AG08396 (cell line): ENCODE data around the gene GNAI3.

ENCODE experiments used
- DNase-seq: peaks from one replicate; pipeline ENCODE4 v3.0.0; 2012; ENCODE audit warnings: low spot score, mixed read lengths

Gene GNAI3

GRCh38 chr1:109527098-109527811 is 21.2 kb upstream of the GNAI3 start:
- DNase-seq: no peak

DNA sequence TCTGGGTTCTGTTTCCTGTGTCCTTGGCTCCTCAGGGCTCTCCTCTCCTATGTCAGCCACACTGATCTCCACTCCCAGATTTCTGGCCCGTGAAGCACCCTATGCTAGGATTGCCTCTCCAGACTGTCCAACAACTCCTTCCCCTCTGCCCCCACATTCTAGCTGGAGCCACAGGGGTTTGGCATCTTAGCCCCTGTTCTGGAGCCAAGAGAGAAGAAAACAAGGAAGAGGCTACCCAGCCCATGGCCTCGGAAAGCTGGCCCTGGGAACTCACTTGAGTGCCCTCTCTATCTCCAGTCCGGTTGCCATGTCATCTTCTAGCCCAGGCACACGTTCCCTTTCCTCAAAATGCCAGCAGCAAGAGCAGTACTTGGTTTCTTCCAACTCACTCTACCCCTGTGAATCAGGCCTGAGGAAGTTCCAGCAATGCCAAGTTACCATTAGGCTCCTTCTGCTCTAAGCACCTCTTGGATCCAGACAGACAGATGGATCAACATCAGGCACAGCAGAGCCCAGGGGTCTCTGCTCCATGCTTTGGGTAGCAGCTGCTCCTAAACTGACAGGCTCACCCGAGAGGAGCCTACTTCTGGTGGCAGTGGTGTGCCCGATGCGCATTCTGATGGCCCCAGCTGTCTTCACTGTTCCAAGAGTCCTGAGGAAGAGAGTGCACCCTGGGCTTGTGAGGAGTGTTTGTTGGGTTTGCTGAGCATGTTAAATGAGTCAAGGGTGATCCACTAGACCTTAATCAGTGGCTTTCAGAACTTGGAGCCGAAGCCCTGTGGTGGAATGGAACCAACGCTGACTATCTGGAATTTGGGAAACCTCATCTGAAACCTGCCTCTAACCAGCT is 20.3 kb upstream of the GNAI3 start:
- DNase-seq: no peak

- no peak for DNase-seq
These were observed 19.7 kb upstream of the GNAI3 start for GRCh38 chr1:109528712-109529111.

DNA sequence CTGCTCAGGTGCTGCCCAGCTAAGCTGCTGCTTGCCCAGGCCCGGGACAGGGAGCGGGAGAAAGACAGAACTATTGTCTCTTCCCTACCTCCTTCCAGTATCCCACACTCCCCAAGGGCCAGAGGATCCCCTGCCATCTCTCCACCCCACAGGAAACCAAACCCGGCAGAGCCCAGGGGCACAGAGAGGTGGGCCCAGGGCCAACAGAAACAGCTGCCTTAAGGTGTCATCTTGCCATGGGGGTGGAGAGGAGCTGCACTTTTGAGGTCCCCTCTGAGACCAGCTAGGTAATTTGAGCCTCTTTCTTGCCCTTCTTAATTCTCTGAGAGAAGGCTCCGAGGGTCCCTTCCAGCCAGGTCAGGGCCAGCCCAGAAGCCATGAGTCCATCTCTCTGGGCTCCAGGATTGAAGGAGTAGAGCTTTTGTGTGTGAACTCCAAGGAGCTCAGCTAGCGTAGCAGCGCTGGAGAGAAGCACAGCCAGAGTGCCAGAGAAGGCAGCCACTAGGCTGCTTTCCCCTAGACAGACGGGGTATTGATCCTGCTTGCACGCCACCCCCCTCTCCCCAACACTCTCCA is 18.4 kb upstream of the GNAI3 start:
- no peak for DNase-seq

DNA sequence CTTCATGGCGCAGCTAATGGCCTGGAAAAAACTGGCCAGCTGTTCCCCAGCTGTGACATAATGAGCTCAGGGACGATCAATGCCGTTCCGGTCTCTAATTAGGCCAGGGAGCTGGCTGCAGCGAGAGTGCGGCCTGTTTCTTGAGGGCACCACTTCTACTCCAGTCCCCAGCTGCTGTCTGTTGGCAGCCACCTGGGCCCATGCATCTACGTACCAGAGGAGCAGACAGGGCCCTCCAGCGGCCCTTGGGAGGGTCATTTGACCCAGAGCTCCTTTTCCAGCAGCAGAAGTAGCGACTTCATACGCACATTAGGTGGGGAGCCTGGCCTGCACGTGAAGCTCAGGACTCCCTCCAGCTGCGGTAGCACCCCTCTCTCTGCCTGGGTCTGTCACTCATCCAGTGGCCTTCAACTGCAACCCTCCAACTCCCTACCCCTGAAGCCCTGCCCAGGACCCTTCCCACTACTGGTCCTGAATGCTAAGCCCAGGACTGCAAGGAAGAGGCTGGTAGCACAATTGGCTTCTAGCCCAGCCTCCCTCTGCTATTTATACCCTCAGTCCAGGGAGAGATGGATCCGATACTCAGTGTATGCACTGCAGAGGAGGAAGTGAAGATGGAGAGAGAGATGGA is 17.8 kb upstream of the GNAI3 start:
- DNase-seq: no peak

DNA sequence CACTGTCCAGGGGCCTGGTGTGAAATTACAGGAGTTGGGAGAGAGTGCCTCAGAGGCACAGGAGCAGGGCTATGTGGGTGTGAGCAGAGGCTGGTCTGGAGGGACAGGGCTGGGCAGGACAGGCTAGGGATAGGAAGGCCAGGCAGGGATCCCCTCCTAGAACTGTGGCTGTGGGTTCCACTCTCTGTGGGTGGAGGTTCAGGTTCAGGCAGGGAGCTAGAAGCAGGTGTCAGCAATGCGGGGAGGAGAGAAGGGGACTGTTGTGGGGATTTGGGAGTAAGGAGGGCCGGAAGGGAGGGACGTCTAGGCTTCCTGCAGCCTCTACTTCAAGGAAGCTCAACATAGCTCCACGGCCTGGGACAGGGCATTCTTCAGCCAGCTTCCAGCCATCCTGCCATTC is 17.0 kb upstream of the GNAI3 start:
- no peak for DNase-seq

DNA sequence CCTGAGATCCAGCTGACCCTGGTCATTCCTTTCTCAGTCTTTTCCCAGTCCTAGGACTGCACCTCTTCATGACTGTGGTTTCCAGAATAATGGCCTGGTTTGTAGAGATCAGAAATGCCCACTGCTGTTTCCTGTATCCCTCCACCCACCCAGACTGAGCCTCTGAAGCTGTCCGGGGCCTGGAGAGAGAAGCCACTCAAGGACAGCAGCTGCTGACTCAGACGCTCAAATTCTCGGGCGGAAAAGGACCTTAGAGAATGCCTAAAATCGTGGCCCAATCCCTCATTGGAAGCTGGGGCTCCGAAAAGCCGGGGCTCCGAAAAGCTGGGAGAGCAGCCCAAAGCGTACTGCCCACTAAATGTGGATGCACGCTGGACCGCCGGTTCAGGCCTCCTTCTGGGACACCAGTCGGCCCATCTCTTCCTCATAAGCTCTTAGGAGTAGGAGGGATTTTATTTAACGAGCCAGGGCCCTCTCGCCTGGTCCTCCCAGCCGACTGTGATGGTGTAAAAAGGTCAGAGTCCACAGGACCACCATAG is 16.5 kb upstream of the GNAI3 start:
- DNase-seq: no peak

DNA sequence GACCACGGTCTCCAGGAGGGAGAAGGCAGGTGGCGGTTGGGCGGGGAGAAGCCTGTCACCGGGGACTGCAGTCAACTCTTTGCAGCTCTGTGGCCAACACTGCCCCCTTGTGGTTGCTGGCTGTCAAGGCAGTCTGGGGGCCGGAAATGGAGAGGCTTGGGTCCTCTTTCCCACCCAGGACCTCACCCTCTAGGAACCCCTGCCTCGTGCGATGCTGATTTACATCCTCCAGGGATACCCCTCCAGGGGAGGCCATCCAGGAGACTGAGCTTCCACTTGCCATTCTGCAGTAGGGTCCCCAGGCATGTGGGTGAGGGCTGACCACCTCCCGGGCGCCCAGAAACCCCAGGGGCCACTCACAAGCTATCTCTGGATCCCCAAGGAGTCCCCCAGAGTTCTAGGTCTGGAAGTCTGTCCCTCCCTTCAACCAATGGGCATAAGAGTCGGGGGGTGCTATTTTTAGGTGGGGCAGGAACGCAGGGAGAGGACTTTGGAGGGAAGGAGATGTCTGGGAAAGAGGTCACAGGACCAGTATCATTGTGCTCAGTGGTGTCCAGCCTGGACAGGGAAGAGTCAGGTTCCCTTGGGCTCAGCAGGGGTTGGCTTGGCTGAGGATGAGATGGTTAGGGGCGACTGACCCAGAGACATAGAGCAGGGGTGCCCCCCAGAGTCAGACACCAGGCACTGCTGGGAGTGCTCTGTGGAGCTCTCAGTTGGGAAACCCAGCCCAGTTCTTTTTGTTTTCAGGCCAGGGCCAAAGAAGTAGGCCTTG is 15.9 kb upstream of the GNAI3 start:
- peak; percentile 86 for DNase-seq

- DNase-seq: no peak
These were observed 14.0 kb upstream of the GNAI3 start for GRCh38 chr1:109534307-109534858.

DNA sequence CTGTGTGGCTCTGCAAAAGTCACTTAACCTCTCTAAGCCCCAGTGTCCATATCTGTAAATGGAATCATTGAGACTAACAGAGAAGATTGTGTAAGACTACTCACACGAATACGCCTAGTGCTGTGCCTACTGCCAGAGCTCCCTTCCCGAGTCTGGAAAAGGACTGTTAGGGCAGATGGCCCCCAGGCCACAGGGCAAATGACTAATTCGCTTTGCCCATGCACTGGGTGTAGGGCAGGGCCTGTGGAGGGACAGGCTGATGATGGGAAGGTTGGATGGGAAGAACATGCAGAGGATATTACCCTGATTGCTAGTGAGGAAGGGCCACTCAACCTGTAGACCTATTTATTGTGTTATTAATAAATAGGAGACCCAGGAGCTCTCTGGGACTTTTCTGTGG is 12.9 kb upstream of the GNAI3 start:
- no peak for DNase-seq

- no peak for DNase-seq
These were observed 12.4 kb upstream of the GNAI3 start for GRCh38 chr1:109535971-109536491.

DNA sequence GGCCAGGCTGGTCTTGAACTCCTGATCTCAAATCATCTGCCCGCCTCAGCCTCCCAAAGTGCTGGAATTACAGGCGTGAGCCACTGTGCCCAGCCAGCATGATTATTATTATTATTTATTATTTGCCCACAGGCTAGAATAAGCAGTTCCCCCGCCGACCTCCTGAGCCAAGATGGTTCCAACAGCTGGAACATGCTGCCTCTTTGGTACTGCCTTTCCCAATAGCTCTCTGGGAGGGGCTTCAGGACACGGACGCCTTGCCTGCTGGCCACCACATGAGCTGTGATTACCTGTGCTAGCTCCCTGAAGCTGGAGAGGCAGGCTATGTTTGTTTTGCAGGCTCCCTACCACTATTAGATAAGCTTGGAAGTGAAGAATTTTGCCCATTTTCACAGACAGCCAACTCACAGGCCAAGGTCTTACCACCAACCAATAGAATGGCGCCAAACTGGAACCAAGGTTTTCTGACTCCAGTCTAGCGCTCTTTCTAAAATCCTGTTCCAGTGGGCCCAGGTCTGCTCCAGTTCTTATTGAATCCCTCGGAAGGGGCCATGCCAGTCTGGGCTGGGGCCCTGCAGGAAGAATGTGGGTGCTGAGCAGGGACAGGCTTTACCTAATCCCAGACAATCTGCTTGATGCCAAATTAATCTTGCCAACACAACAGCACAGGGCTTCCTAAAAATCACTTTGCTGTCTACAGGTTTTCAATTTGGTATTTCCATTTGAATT is 10.8 kb upstream of the GNAI3 start:
- DNase-seq: no peak

- no peak for DNase-seq
These were observed 9.4 kb upstream of the GNAI3 start for GRCh38 chr1:109538827-109539555.

DNA sequence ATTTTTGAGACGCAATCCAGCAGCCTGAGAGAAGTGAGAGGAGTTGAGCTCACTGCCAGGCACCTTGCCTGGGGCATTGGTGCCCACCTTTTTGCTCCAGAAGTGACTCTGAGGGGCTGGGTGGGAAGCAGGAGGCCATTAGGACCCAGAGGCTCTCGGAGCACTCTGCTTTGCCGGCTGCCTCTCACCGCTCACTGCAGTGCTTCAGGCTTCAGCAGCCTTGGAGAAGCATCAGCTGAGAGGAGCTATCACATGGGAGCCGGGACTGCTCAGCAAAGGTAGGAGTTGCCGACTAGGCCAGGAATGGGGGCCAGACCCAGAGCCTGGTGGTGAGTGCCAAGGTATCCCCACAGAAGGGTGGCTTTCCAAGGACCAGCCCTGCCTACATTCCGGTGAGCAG is 8.7 kb upstream of the GNAI3 start, which contains the start of gene GPR61:
GPR61 (plus strand) TSS at position 197 of the 400 bp plus-strand sequence. CDS start 3,151 bp downstream, outside the sequence.
- DNase-seq: no peak

GRCh38 chr1:109541102-109541501 is 7.3 kb upstream of the GNAI3 start:
- DNase-seq: no peak

DNA sequence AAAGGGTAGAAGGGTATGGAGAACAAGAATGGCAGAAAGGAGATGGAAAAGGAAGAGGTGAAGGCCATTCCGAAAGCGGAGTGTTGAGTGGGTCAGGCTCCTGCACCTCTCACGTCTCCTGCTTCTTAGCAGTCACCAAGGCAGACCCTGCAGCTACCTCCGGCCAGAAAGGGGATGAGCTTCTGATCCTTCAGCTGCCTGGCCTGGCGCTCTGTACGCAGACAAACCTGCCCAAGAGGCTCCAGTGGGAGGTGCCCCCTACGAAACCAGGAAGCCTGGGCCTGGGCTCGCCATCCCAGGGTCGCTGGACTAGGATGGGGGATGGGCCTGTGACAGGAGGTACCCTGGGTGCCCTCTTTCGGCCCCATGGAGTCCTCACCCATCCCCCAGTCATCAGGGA is 5.8 kb upstream of the GNAI3 start:
- no peak for DNase-seq

DNA sequence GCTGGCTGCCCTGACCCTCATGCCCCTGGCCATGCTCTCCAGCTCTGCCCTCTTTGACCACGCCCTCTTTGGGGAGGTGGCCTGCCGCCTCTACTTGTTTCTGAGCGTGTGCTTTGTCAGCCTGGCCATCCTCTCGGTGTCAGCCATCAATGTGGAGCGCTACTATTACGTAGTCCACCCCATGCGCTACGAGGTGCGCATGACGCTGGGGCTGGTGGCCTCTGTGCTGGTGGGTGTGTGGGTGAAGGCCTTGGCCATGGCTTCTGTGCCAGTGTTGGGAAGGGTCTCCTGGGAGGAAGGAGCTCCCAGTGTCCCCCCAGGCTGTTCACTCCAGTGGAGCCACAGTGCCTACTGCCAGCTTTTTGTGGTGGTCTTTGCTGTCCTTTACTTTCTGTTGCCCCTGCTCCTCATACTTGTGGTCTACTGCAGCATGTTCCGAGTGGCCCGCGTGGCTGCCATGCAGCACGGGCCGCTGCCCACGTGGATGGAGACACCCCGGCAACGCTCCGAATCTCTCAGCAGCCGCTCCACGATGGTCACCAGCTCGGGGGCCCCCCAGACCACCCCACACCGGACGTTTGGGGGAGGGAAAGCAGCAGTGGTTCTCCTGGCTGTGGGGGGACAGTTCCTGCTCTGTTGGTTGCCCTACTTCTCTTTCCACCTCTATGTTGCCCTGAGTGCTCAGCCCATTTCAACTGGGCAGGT is 5.0 kb upstream of the GNAI3 start:
- DNase-seq: no peak

DNA sequence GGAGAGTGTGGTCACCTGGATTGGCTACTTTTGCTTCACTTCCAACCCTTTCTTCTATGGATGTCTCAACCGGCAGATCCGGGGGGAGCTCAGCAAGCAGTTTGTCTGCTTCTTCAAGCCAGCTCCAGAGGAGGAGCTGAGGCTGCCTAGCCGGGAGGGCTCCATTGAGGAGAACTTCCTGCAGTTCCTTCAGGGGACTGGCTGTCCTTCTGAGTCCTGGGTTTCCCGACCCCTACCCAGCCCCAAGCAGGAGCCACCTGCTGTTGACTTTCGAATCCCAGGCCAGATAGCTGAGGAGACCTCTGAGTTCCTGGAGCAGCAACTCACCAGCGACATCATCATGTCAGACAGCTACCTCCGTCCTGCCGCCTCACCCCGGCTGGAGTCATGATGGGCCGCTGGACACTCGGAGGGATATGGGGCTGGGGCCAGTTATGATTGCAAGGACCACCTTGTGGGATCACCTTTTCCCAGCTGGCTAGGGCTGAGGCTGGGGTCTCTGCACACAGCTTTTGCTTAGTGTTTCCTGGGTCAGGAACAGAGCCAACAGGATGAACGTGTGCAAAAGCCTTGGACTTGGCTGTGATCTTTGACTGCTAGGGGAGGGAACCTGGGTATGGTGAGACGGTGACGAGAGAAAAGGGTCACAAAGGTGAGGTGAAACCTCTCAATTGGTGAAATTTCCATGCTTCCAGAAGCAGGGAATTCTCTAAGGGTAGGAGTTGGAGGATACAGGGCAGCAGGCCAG is 4.3 kb upstream of the GNAI3 start:
- no peak for DNase-seq
